Hepatic stellate cell (primary cell): Measurements from ENCODE around the gene CDA.
A peak's percentile ranks its signal among the peaks of the same experiment; 100 is the strongest.
"Not testable (repeated sequence)": the region's sequence is repeated elsewhere in the genome, so short reads cannot be mapped to it uniquely, and the experiment has no call there.

Source experiments
- DNase-seq: peaks from one replicate; pipeline ENCODE4 v3.0.0; 2011; ENCODE audit warnings: low spot score

Gene CDA

GRCh38 chr1:20586953-20587660, 1.8 kb upstream of the CDA start:
- DNase-seq = peak; percentile 46

DNA sequence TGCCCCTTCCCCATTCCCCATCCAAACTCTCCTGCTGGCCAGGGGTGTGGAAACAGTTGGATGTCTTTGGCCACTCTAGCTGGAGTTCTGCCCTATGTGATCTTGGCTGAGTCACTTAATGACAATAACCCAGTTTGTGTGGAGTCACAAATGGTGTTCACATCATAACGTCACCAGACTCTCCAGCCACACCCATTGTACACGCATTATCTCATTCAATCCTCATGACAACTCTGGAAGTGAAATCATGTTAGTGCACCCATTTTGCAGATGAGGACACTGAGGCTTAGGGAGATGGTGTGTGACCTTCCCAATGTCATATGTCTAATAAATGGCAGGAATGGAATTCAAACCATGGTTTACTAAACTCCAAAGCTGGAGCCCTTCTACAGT, 1.2 kb upstream of the CDA start:
- peak; percentile 53 for DNase-seq

DNA sequence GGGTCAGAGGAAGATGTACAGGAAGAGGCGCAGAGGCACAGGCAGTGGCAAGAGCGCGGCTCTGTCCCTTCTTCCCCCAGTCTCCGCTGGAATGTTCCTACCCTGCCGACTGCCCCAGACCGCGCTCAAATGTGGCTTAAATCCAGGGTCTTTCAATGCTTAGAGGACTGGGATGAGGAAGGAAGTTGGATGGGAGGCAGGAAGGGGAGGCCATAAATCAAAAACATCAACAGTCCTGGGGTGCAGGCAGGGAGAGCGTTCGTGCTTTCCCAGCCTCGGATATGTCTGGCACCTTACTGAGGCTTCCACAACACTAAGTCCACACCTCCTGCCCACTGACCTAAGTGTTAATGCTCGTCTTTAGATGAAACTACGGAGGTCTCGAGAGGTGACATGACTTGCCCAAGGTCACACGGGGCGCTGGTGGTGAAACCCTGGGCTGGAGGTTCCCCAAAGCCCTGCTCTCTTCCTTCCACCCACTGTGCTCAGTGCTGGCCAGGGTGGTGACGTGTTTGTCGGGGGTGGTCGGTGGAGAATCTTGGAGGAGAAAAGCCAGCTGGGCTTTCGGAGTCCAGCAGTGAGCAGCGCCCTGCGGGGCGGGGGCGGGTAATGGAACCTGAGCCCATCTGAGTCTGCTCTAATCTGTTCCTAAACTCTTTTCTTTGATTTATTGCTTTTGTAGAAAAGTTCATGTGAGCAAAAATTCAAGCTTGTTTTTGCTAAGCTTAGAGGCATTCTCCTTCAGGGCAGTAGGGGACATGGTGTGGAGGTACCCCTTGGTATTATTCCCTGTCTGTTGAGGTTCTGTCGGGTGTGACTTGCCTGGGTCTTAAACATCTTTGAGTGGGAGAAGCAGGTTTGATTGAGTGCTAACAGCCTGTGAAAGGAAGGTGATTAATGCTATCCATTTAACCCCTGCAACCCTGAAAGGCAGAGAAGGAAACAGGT, 708 bp downstream of the CDA start:
- DNase-seq = peak; percentile 70

DNA sequence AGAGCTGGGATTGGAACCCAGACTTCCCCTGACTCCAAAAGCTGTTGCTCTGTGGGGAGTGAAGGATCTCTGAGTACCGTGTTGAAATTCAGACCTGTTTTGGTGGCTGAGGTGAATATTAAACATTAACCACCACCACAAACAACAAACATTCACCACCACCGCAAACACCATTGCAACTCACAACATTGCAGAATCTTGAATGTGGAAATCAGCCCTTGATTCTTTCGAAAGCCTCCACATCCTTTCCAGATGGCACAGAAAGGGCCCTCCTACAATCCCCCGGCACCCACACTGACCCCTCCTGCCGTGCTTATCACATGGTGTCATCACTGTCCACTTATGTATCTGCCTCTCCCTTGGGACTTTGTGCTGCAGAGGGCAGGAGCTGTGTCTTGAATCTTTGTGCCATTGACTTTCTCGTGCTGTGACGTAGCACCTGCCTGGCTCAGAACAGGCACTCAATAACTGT, 1.4 kb downstream of the CDA start:
- peak; percentile 52 for DNase-seq

DNA sequence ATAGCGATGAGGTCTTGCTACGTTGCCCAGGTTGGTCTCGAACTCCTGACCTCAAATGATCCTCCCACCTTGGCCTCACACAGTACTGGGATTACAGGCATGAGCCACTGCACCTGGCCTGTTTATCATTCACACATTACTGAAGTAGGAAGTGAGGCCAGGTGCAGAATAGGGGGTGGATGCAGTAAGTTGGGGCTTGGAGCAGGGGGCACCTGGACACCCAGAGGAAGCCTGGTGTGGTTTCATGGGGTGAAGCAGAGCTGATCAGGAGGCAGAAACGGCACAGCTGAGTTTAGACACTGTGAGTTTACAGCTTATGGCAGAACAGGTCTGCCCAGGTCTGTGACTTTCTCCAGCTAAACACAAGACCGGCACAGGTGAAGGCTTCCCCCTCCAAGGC, 4.9 kb downstream of the CDA start:
- DNase-seq = no peak

GRCh38 chr1:20594746-20595145, 5.8 kb downstream of the CDA start:
- no peak for DNase-seq

DNA sequence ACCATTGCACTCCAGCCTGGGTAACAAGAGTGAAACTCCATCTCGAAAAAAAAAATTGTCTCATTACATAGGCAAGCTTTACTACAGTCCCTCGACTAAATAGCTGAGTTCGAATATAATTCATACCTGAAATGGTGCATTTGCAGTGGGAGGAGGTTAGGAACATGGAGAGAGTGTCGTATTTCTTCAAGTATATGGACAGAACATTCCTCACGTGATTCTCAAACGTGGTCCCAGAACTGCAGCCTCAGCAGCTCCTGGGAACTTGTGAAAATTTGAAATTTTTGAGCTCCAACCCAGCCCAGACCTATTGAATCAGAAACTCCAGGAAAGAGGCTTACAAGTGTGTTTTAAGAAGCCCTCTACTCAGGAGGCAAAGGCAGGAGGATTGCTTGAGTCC, 7.2 kb downstream of the CDA start:
- no peak for DNase-seq

GRCh38 chr1:20597650-20598049, 8.8 kb downstream of the CDA start:
- no peak for DNase-seq

- DNase-seq = no peak
Observed at GRCh38 chr1:20600156-20600555, 11.3 kb downstream of the CDA start.

DNA sequence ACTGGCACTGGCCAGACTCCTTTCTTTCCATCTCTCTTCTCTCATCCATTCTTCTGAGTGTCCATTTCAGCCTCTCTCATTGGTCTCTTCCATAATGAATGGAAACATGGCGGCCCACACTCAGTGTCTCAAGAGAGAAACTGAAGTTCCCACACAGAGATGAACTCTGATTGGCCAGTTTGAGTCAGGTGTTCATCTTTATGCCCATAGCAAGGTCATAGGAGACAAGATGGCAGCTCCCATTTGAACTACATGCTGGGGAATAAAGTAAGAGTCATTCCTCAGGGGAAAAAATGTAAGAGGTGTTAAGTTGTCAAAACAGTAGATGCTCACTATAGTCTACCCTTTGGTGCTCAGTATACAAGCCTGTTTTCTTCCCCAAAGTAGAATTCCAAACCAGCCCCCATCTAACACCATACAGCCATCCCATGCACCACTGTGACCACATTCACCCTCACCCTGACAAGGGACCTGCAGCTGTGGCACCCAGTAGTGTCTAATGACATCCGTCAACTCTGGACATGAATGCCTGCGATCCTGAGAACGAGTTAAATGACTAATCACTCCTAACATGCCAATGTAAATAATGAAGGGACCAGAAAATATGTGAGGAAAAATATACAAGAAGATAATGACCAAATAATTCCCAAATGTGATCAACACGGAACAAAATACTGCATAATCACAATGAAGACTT, 12.4 kb downstream of the CDA start:
- DNase-seq = peak; percentile 72

GRCh38 chr1:20602851-20603450, 14.1 kb downstream of the CDA start:
- no peak for DNase-seq

- DNase-seq = peak; percentile 79
Observed at GRCh38 chr1:20603504-20604464, 14.9 kb downstream of the CDA start.

GRCh38 chr1:20604678-20605077, 15.8 kb downstream of the CDA start:
- DNase-seq = no peak

DNA sequence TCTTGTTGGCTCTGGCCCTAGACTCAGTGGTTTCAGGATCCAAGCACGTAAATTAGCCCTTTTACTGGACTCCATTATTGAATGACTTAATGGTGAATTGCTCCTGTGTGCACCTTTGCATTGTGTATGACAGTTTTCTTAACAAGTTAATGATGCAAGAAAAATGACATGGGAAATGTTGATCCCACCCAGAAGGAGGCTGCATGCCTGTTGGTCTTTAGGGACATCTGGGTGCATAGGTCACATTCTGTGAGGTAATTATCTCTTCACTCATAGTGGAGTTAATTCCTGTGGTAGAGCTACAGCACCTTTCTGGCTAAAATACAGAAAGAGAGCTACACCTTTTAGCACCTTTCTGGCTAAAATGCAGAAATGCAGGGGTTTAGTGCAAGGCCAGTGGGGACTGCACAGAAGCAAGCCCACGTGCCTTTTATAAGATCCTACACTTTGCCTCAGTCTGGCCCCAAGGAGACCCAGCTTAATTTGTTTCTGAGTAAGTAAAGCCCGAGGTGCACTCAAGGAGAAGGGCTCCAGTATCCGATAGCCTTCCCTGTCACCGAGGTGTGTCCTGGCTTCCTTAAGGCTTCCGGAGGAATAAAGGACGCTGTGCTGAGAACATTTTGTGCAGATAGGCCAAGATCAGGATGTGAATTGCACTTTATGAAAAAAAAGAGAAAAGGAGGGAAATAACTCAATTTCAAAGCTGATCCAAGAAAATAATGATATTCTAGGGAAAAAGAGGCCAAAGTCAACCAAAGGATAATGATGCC, 18.1 kb downstream of the CDA start:
- not testable (repeated sequence) for DNase-seq

DNA sequence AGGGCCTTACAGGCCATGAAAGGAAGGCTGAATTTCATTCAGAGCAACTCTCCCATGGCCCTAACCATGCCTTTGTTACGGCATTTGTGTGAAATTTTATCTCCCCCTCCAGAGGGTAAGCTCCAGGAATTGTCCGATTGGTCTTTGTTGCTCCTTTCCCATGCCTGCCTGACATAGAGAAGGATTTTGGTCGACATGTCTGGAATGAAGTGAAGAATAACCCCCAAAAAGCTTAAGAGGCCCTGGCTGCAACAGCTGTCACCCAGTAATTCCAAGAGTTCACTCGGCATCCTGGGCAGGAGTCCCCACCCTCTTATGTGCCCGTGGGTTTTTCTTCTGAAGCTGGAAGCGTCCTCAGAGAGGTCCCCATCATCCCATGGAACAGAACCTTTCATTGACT, 20.6 kb downstream of the CDA start:
- no peak for DNase-seq

DNA sequence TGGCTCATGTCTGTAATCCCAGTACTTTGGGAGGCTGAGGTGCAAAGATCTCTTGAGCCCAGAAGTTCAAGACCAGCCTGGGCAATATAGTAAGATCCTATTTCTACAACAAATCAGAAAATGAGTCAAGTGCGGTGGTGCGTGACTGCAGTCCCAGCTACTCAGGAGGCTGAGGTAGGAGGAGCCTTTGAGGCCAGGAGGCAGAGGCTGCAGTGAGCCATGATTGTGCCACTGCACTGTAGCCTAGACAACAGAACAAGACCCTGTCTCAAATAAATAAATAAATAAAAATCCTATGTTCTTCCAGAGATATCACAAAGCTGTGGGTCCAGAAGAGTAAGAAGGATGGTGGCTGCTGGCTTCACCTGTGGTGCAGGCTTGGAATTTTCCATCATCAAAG, 22.1 kb downstream of the CDA start:
- no peak for DNase-seq

GRCh38 chr1:20611652-20612051, 22.8 kb downstream of the CDA start:
- DNase-seq = no peak

- DNase-seq = no peak
Observed at GRCh38 chr1:20612221-20612746, 23.4 kb downstream of the CDA start.

DNA sequence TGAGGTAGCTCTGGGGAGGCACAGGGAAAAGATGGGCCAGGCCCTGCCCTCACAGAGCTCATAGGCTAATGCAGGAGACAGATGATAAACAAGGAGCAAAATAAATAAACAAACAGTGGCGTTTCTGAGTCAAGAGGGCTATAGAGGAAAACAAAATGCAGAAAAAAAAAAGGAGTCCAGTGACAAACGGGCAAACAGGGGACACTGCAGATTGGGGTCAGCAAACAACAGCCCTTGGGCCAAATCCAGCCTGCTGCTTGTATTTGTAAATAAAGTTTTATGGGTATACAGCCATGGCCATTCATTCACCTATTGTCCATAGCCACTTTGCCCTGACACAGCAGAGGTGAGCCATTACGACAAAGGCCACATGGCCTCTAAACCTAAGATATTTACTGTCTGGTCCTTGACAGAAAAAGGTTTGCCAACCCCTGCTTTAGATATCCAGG, 25.3 kb downstream of the CDA start:
- no peak for DNase-seq
